CD14-positive monocyte (primary cell): ENCODE measurements around the gene TMPRSS2. TPM values are rescaled to one million over a fixed set of nuclear protein-coding genes. Genes with fewer than 3 reads are reported as not detected.

Experiments
- DNase-seq, 3 donors: peaks; one replicate each; pipeline ENCODE4 v3.0.0-alpha.2; 2011 to 2022
- H2AFZ ChIP-seq: 2 replicates; pipeline ENCODE4 v1.6.0; 2012; ENCODE audit warnings: mild to moderate bottlenecking, low read depth, low read length, inconsistent platforms; ENCODE audit not compliant: insufficient read depth, poor library complexity, severe bottlenecking
- H3K27ac ChIP-seq, 2 donors: 1 replicate in 1 of 2; 2 replicates in 1 of 2; pipeline ENCODE4 v1.5.1; 2012 to 2013; ENCODE audit warnings: low read length in 2 of 2, control low read depth in 1 of 2, inconsistent platforms in 1 of 2, low read depth in 1 of 2, mild to moderate bottlenecking in 1 of 2
- H3K27me3 ChIP-seq, 2 donors: one replicate each; pipeline versions ENCODE4 v1.6.0 to v1.6.1; 2011 to 2013; ENCODE audit warnings: low read length in 2 of 2; ENCODE audit not compliant: control insufficient read depth in 2 of 2, insufficient read depth in 2 of 2
- H3K36me3 ChIP-seq, 2 donors: replicated peaks in 1 of 2; 1 replicate in 1 of 2; 2 replicates in 1 of 2; pipeline versions ENCODE4 v1.5.1 to v1.6.1; 2012 to 2013; ENCODE audit warnings: low read length in 2 of 2, control low read depth in 1 of 2, inconsistent platforms in 1 of 2, mild to moderate bottlenecking in 1 of 2; ENCODE audit not compliant: insufficient read depth in 2 of 2, control insufficient read depth in 1 of 2
- H3K4me1 ChIP-seq, 2 donors: 1 replicate in 1 of 2; 2 replicates in 1 of 2; pipeline versions ENCODE4 v1.5.1 to v1.6.1; 2012 to 2013; ENCODE audit warnings: low read length in 2 of 2, control low read depth in 1 of 2, inconsistent platforms in 1 of 2, mild to moderate bottlenecking in 1 of 2, moderate library complexity in 1 of 2; ENCODE audit not compliant: insufficient read depth in 2 of 2, control insufficient read depth in 1 of 2
- H3K4me2 ChIP-seq: replicated peaks from 2 replicates; pipeline ENCODE3; 2012; ENCODE audit warnings: low read length, moderate library complexity, mild to moderate bottlenecking; ENCODE audit not compliant: poor library complexity, severe bottlenecking; ENCODE audit errors: extremely low read depth
- H3K4me3 ChIP-seq, 3 experiments: fragments of 200-600 bp in 1 of 3; sonication (generic) in 1 of 3; replicated peaks in 1 of 3; 1 replicate in 2 of 3; 2 replicates in 1 of 3; pipeline ENCODE4 v1.5.1; 2011 to 2013; ENCODE audit warnings: low read length in 3 of 3, mild to moderate bottlenecking in 3 of 3, control low read depth in 2 of 3, low read depth in 2 of 3, inconsistent platforms in 1 of 3, moderate library complexity in 1 of 3
- H3K79me2 ChIP-seq: 2 replicates; pipeline ENCODE4 v1.6.0; 2012; ENCODE audit warnings: mild to moderate bottlenecking, control low read depth, inconsistent platforms, low read length, moderate library complexity; ENCODE audit not compliant: insufficient read depth
- H3K9ac ChIP-seq: 2 replicates; pipeline ENCODE4 v1.6.0; 2017; ENCODE audit warnings: low read length, mild to moderate bottlenecking; ENCODE audit not compliant: insufficient read depth, poor library complexity, severe bottlenecking
- H3K9me3 ChIP-seq, 2 donors: replicated peaks in 1 of 2; 1 replicate in 1 of 2; 2 replicates in 1 of 2; pipeline versions ENCODE4 v1.5.1 to v1.6.1; 2012 to 2013; ENCODE audit warnings: low read length in 2 of 2, control low read depth in 1 of 2; ENCODE audit not compliant: control insufficient read depth in 1 of 2, insufficient read depth in 1 of 2
- H4K20me1 ChIP-seq: 2 replicates; pipeline ENCODE4 v1.6.0; 2012; ENCODE audit warnings: mild to moderate bottlenecking, low read length, control low read depth, moderate library complexity; ENCODE audit not compliant: insufficient read depth
- H3K27ac Mint-ChIP-seq, 7 donors: one replicate each; pipeline ENCODE4 v1.8.0; 2020; ENCODE audit warnings: mild to moderate bottlenecking in 7 of 7, mixed read lengths in 7 of 7, moderate library complexity in 6 of 7, inconsistent platforms in 2 of 7
- H3K27me3 Mint-ChIP-seq, 3 donors: one replicate each; pipeline ENCODE4 v1.8.0; 2021 to 2022; ENCODE audit warnings: low read depth in 3 of 3, mild to moderate bottlenecking in 3 of 3, mixed read lengths in 3 of 3, moderate library complexity in 3 of 3, inconsistent platforms in 1 of 3
- H3K36me3 Mint-ChIP-seq, 2 donors: one replicate each; pipeline ENCODE4 v1.8.0; 2020; ENCODE audit warnings: mixed read lengths in 2 of 2, inconsistent platforms in 1 of 2, mild to moderate bottlenecking in 1 of 2
- H3K4me1 Mint-ChIP-seq: one replicate; pipeline ENCODE4 v1.8.0; 2020; ENCODE audit warnings: mild to moderate bottlenecking, mixed read lengths
- H3K4me3 Mint-ChIP-seq, 2 donors: one replicate each; pipeline ENCODE4 v1.8.0; 2020; ENCODE audit warnings: mild to moderate bottlenecking in 2 of 2, mixed read lengths in 2 of 2, moderate library complexity in 1 of 2
- H3K9me3 Mint-ChIP-seq, 7 donors: one replicate each; pipeline ENCODE4 v1.8.0; 2020 to 2022; ENCODE audit warnings: mixed read lengths in 7 of 7, mild to moderate bottlenecking in 6 of 7, moderate library complexity in 6 of 7, inconsistent platforms in 2 of 7
- WGBS: methylation state at CpG from one replicate; pipeline ENCODE4 v1.1.5; 2013; ENCODE audit warnings: missing lambda C conversion rate; ENCODE audit not compliant: insufficient coverage; 5-methylcytosine and 5-hydroxymethylcytosine counted together
- intact Hi-C, 2 donors: fragments of 100-400 bp; cut with micrococcal nuclease; formaldehyde crosslinking; loops; one replicate each; pipeline versions ENCODE4 v1.15.0 to v1.15.1; 2023
- polyA plus RNA-seq, 3 donors: library from polyadenylated mRNA; depleted of rRNA in 1 of 3; unstranded in 2 of 3; stranded (reverse) in 1 of 3; fragments of 300-500 nt in 2 of 3; fragments of >200 nt in 1 of 3; fragmentation: Illumina TruSeq in 2 of 3; gene quantifications; 1 replicate in 2 of 3; 2 replicates in 1 of 3; pipeline ENCODE4 v1.2.3, GENCODE V29; 2012 to 2021
- TF ChIP-seq, protein P1 (sequence below): fragments of 200-600 bp; IDR thresholded peaks from one replicate; pipeline ENCODE4 v1.8.0; 2022; ENCODE audit warnings: antibody characterized with exemption, mild to moderate bottlenecking

The TMPRSS2 gene
- polyA plus RNA-seq, 3 donors, result not detected

DNA sequence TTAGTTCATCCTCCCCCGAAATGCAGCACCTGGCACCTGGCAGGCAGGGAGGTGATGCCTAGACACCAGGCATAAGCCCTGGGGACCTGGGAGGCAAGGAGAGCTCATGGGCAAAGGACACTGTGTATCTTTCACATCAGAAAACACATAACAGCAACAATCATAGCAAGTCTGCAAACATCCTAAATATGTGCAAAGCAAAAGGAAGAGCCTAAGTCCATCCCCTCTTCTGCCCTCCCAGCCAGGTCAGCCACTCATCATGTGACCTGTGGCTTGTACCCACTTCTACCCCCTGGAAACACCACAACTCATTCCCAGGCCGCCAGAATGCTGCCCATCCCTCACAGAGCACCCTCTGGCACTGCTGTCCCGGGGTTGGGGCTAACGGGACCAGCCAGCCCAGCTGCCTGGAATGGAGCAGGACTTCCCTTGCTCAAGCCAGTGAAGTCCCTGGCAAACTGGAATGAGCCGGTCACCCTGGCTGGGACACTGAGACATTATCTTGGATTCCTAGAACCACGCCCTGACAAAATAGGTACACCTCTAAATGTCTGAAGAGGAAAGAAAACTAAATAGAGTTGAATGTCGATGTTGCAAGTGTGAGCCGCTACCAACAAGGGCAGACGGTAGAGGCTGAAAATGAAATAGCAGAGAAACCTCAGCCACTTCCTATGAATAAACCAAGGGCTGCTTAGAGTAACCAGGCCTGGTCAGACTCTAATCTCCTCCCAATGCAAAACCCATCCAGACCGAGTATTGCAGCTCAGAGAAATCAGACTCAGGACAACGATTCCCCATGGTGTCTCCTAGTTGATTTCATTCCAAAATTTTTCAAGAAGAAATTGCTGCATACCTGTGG lies 29.4 kb downstream of the TMPRSS2 start:
- Histone ChIP-seq H4K20me1 (no peaks in the 10 kb centered on the region), H3K9me3 (no peaks in the 10 kb centered on the region), H3K27me3 (no peaks in the 10 kb centered on the region), H3K4me3 (no peak overlapping the region), H3K36me3 (no peaks in the 10 kb centered on the region), H3K9ac (no peak overlapping the region), H3K4me1 (no peaks in the 10 kb centered on the region), H3K79me2 (no peaks in the 10 kb centered on the region), H3K4me2 (no peak overlapping the region), H2AFZ (no peak overlapping the region), H3K27ac (no peak overlapping the region)
- DNase-seq, result no peak
- no peaks in the 10 kb centered on the region for H3K9me3 Mint-ChIP-seq
- H3K27ac Mint-ChIP-seq, result peak overlapping the region in 1 of 7 donors; percentile 36
- WGBS, result 71% methylated on average over 5 of the region's 11 CpGs
- TF ChIP-seq, protein P1, sequence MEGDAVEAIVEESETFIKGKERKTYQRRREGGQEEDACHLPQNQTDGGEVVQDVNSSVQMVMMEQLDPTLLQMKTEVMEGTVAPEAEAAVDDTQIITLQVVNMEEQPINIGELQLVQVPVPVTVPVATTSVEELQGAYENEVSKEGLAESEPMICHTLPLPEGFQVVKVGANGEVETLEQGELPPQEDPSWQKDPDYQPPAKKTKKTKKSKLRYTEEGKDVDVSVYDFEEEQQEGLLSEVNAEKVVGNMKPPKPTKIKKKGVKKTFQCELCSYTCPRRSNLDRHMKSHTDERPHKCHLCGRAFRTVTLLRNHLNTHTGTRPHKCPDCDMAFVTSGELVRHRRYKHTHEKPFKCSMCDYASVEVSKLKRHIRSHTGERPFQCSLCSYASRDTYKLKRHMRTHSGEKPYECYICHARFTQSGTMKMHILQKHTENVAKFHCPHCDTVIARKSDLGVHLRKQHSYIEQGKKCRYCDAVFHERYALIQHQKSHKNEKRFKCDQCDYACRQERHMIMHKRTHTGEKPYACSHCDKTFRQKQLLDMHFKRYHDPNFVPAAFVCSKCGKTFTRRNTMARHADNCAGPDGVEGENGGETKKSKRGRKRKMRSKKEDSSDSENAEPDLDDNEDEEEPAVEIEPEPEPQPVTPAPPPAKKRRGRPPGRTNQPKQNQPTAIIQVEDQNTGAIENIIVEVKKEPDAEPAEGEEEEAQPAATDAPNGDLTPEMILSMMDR, result no peak
- intact Hi-C loops, result no loop called here
- peaks cover 10 to 12% (median 12%) of the 10 kb centered on the region in 3 donors for H3K27me3 Mint-ChIP-seq
- H3K4me1 Mint-ChIP-seq, result no peaks in the 10 kb centered on the region
- no peak overlapping the region for H3K4me3 Mint-ChIP-seq
- H3K36me3 Mint-ChIP-seq, result no peaks in the 10 kb centered on the region

DNA sequence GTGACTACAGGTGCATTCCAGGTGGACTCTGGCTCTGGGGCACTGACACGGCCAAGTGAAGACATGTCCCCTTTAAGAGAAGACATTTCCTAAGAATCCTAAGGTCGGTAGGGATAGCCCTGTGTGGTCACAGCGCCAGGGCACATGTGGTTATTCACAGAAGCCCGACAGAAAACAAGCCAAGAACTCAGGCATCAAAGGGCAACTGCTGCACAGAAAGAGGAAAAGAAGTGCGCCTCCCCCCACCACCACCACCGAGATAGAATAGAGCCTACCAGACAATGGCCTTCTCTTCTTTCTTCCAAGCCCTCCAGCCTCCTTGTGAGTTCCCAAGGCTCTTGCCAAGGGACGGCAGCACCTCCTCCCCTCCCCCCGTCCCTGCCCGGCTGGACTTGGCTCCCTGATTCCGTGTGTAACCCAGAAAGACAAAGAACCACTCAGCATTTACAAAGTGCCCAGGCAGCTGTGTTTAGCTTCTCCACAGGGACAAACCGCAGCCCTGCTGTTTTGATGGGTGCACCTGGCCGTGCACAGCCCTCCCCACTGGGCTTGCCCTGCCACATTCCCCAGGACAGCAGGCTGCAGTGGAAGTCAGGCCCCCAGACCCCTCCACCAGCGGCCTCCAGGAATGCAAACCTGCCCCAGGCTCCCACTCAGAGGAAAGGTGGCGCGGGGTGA lies 30.2 kb downstream of the TMPRSS2 start:
- intact Hi-C loops, result no loop called here
- Mint-ChIP-seq H3K36me3 (no peaks in the 10 kb centered on the region), H3K27ac (peak overlapping the region in 1 of 7 donors; percentile 23), H3K9me3 (no peaks in the 10 kb centered on the region), H3K4me1 (no peaks in the 10 kb centered on the region), H3K4me3 (no peak overlapping the region), H3K27me3 (peaks cover 10 to 12% (median 11%) of the 10 kb centered on the region in 3 donors)
- Histone ChIP-seq H3K27ac (no peak overlapping the region), H3K9me3 (no peaks in the 10 kb centered on the region), H3K4me3 (no peak overlapping the region), H2AFZ (no peak overlapping the region), H3K79me2 (no peaks in the 10 kb centered on the region), H3K4me1 (no peaks in the 10 kb centered on the region), H3K36me3 (no peaks in the 10 kb centered on the region), H3K9ac (no peak overlapping the region), H3K27me3 (no peaks in the 10 kb centered on the region), H3K4me2 (no peak overlapping the region), H4K20me1 (no peaks in the 10 kb centered on the region)
- TF ChIP-seq, protein P1, result no peak
- WGBS, result 53% methylated on average over 12 of the region's 15 CpGs
- no peak for DNase-seq
